GM12878 (cell line): Measurements from ENCODE around the gene WDR74. TPM values are rescaled to one million over a fixed set of nuclear protein-coding genes. Genes with fewer than 3 reads are reported as not detected.

Source experiments
- DPF2 ChIP-seq: fragments of 450-650 bp; IDR thresholded peaks from 2 replicates; pipeline ENCODE4 v1.6.1; 2017; ENCODE audit warnings: mild to moderate bottlenecking
- GABPA ChIP-seq: IDR thresholded peaks from 2 replicates; pipeline ENCODE4 v1.6.1; 2014; ENCODE audit warnings: antibody characterized with exemption, low read depth, mild to moderate bottlenecking, inconsistent platforms
- JUND ChIP-seq: IDR thresholded peaks from 2 replicates; pipeline ENCODE4 v1.6.1; 2012; ENCODE audit warnings: low read depth, mild to moderate bottlenecking, low read length, improper control_type of control experiment, moderate library complexity
- NFYA ChIP-seq: IDR thresholded peaks from 2 replicates; pipeline ENCODE4 v1.6.1; 2011; ENCODE audit warnings: low read depth, mild to moderate bottlenecking, low read length, improper control_type of control experiment, borderline replicate concordance
- NR2F1 ChIP-seq: fragments of 450-650 bp; conservative IDR thresholded peaks from 2 replicates; pipeline ENCODE4 v1.6.1; 2017; ENCODE audit warnings: mild to moderate bottlenecking
- PAX5 ChIP-seq: IDR thresholded peaks from 2 replicates; pipeline ENCODE4 v1.6.1; 2011; ENCODE audit warnings: low read depth, low read length, borderline replicate concordance
- POLR2AphosphoS2 ChIP-seq: IDR thresholded peaks from 2 replicates; pipeline ENCODE4 v1.6.1; 2011; ENCODE audit warnings: low read depth, mild to moderate bottlenecking, low read length, improper control_type of control experiment, moderate library complexity
- POLR2AphosphoS5 ChIP-seq: IDR thresholded peaks from 2 replicates; pipeline ENCODE4 v1.6.1; 2011; ENCODE audit warnings: mild to moderate bottlenecking, low read length, inconsistent platforms
- RELA ChIP-seq: fragments of 450-650 bp; IDR thresholded peaks from 2 replicates; pipeline ENCODE4 v1.8.0; 2014; ENCODE audit warnings: borderline replicate concordance; ENCODE audit not compliant: partially characterized antibody
- SIN3A ChIP-seq: IDR thresholded peaks from 2 replicates; pipeline ENCODE4 v1.6.1; 2012; ENCODE audit warnings: low read depth, low read length, improper control_type of control experiment
- SIX5 ChIP-seq: IDR thresholded peaks from 2 replicates; pipeline ENCODE4 v1.6.1; 2011; ENCODE audit warnings: mild to moderate bottlenecking, low read depth, low read length, moderate library complexity; ENCODE audit not compliant: severe bottlenecking
- SMARCA5 ChIP-seq: fragments of 450-650 bp; IDR thresholded peaks from 2 replicates; pipeline ENCODE4 v1.6.1; 2017; ENCODE audit warnings: mild to moderate bottlenecking
- SRF ChIP-seq, 2 experiments: IDR thresholded peaks; 2 replicates each; pipeline ENCODE4 v1.6.1; 2011; ENCODE audit warnings: low read depth in 2 of 2, low read length in 2 of 2, mild to moderate bottlenecking in 1 of 2, moderate library complexity in 1 of 2
- ZNF207 ChIP-seq: fragments of 450-650 bp; IDR thresholded peaks from 2 replicates; pipeline ENCODE4 v1.6.1; 2014; ENCODE audit warnings: antibody characterized with exemption, mild to moderate bottlenecking, borderline replicate concordance
- ZNF24 ChIP-seq: fragments of 450-650 bp; IDR thresholded peaks from 2 replicates; pipeline ENCODE4 v1.6.1; 2017; ENCODE audit warnings: antibody characterized with exemption, mild to moderate bottlenecking
- ZNF384 ChIP-seq: IDR thresholded peaks from 2 replicates; pipeline ENCODE4 v1.6.1; 2012; ENCODE audit warnings: low read depth, mild to moderate bottlenecking, low read length, improper control_type of control experiment, borderline replicate concordance
- polyA plus RNA-seq, 11 experiments: library from polyadenylated mRNA; depleted of rRNA in 4 of 11; unstranded in 6 of 11; stranded (reverse) in 5 of 11; fragments of >200 nt; fragmentation: Nextera tagmentation in 4 of 11; fragmentation: Illumina TruSeq in 1 of 11; extraction: Ambion mirVana in 4 of 11; extraction: Trizol in 1 of 11; gene quantifications; 1 replicate in 1 of 11; 2 replicates in 10 of 11; pipeline versions ENCODE4 v1.2.1 to v1.2.3, GENCODE V29; 2011 to 2016; ENCODE audit warnings: inconsistent platforms in 2 of 11, missing spikeins in 2 of 11, low read depth in 1 of 11
- total RNA-seq, 4 experiments: library from RNA; depleted of rRNA in 3 of 4; stranded (reverse); fragments of >200 nt in 3 of 4; fragmentation: Illumina TruSeq in 1 of 4; extraction: Trizol in 1 of 4; gene quantifications; 2 replicates each; pipeline versions ENCODE4 v1.2.1 to v1.2.3, GENCODE V29; 2013 to 2021
- TF ChIP-seq, protein P1 (sequence below): fragments of 450-650 bp; IDR thresholded peaks from 2 replicates; pipeline ENCODE4 v1.6.1; 2014; ENCODE audit warnings: mild to moderate bottlenecking
- TF ChIP-seq, protein P2 (sequence below): fragments of 450-650 bp; conservative IDR thresholded peaks from 2 replicates; pipeline ENCODE4 v1.6.1; 2017; ENCODE audit warnings: mild to moderate bottlenecking, moderate library complexity
- TF ChIP-seq, protein P3 (sequence below): fragments of 450-650 bp; IDR thresholded peaks from 2 replicates; pipeline ENCODE4 v1.6.1; 2017; ENCODE audit warnings: low read depth, mild to moderate bottlenecking, moderate library complexity
- TF ChIP-seq, protein P4 (sequence below): fragments of 450-650 bp; IDR thresholded peaks from 2 replicates; pipeline ENCODE4 v1.6.1; 2016; ENCODE audit warnings: mild to moderate bottlenecking, moderate library complexity, borderline replicate concordance

Gene WDR74
- total and polyA plus RNA-seq, 10 of the 15 experiments (the other 5 are each of a cell fraction or from before 2014, with no cell fraction given) = 18.2 to 103 (median 60.7) TPM

DNA sequence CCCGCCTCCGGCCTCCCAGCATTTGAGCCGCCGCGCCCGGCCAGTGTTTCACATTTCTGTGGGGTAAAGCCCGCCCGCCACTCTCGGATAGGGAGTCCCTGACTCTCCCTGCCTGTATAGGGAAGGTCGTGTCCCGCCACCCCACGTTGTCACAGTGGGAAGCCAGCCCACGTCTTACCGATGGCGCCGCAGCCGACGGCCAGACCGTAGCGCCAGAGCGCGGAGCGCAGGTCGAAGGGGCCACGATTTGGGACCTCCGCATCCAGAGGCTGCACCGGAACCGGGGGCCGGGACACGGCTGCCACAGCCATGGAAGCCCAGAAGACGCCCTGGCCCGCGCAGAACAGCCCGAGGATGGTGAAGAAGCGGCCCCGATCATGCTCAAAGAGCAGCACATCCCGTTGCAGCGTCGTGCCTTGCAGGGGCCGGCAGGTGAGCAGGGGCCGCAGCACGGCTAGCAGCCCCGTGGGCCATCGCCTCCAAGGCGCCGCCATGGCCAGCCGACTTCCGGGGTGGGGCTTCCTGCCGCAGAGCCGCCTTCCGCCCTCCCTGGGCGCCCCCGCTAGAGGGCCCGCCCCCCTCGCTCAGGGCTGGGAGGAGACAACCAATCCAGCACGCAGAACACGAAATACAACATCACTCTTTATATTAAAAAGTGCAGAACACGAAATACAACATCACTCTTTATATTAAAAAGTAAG is 47.7 kb downstream of the WDR74 start, which contains the start of gene TMEM223 (continued):
- TF ChIP-seq, protein P1, sequence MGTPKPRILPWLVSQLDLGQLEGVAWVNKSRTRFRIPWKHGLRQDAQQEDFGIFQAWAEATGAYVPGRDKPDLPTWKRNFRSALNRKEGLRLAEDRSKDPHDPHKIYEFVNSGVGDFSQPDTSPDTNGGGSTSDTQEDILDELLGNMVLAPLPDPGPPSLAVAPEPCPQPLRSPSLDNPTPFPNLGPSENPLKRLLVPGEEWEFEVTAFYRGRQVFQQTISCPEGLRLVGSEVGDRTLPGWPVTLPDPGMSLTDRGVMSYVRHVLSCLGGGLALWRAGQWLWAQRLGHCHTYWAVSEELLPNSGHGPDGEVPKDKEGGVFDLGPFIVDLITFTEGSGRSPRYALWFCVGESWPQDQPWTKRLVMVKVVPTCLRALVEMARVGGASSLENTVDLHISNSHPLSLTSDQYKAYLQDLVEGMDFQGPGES = no peak
- TF ChIP-seq, protein P2, sequence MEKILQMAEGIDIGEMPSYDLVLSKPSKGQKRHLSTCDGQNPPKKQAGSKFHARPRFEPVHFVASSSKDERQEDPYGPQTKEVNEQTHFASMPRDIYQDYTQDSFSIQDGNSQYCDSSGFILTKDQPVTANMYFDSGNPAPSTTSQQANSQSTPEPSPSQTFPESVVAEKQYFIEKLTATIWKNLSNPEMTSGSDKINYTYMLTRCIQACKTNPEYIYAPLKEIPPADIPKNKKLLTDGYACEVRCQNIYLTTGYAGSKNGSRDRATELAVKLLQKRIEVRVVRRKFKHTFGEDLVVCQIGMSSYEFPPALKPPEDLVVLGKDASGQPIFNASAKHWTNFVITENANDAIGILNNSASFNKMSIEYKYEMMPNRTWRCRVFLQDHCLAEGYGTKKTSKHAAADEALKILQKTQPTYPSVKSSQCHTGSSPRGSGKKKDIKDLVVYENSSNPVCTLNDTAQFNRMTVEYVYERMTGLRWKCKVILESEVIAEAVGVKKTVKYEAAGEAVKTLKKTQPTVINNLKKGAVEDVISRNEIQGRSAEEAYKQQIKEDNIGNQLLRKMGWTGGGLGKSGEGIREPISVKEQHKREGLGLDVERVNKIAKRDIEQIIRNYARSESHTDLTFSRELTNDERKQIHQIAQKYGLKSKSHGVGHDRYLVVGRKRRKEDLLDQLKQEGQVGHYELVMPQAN = peak; percentile 93
- 0 out of 2 replicates have a peak, but pooled peaks have one; percentile 45 for TF ChIP-seq NR2F1
- peak; percentile 43 for TF ChIP-seq DPF2
- TF ChIP-seq JUND = no peak
- no peak for TF ChIP-seq ZNF384
- TF ChIP-seq ZNF207 = no peak
- TF ChIP-seq RELA = peak; percentile 13
- peak in 1 of 2 experiments; percentile 43; a peak in 1 of 4 replicates for TF ChIP-seq SRF (IDR thresholded peaks at IDR 0.05; ENCODE audit: low read depth in 2 of 2, low read length in 2 of 2)
- TF ChIP-seq, protein P3, sequence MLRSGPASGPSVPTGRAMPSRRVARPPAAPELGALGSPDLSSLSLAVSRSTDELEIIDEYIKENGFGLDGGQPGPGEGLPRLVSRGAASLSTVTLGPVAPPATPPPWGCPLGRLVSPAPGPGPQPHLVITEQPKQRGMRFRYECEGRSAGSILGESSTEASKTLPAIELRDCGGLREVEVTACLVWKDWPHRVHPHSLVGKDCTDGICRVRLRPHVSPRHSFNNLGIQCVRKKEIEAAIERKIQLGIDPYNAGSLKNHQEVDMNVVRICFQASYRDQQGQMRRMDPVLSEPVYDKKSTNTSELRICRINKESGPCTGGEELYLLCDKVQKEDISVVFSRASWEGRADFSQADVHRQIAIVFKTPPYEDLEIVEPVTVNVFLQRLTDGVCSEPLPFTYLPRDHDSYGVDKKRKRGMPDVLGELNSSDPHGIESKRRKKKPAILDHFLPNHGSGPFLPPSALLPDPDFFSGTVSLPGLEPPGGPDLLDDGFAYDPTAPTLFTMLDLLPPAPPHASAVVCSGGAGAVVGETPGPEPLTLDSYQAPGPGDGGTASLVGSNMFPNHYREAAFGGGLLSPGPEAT = peak; percentile 83
- TF ChIP-seq SIX5 = no peak
- TF ChIP-seq, protein P4, sequence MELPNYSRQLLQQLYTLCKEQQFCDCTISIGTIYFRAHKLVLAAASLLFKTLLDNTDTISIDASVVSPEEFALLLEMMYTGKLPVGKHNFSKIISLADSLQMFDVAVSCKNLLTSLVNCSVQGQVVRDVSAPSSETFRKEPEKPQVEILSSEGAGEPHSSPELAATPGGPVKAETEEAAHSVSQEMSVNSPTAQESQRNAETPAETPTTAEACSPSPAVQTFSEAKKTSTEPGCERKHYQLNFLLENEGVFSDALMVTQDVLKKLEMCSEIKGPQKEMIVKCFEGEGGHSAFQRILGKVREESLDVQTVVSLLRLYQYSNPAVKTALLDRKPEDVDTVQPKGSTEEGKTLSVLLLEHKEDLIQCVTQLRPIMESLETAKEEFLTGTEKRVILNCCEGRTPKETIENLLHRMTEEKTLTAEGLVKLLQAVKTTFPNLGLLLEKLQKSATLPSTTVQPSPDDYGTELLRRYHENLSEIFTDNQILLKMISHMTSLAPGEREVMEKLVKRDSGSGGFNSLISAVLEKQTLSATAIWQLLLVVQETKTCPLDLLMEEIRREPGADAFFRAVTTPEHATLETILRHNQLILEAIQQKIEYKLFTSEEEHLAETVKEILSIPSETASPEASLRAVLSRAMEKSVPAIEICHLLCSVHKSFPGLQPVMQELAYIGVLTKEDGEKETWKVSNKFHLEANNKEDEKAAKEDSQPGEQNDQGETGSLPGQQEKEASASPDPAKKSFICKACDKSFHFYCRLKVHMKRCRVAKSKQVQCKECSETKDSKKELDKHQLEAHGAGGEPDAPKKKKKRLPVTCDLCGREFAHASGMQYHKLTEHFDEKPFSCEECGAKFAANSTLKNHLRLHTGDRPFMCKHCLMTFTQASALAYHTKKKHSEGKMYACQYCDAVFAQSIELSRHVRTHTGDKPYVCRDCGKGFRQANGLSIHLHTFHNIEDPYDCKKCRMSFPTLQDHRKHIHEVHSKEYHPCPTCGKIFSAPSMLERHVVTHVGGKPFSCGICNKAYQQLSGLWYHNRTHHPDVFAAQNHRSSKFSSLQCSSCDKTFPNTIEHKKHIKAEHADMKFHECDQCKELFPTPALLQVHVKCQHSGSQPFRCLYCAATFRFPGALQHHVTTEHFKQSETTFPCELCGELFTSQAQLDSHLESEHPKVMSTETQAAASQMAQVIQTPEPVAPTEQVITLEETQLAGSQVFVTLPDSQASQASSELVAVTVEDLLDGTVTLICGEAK = peak; percentile 80
- peak; percentile 95 for TF ChIP-seq POLR2AphosphoS5
- peak; percentile 93; the same call in 1 of the 2 replicates for TF ChIP-seq POLR2AphosphoS2
- TF ChIP-seq NFYA = no peak
- TF ChIP-seq PAX5 = peak; percentile 43; the same call in 1 of the 2 replicates
- no peak for TF ChIP-seq ZNF24
- TF ChIP-seq SIN3A = peak; percentile 58; the same call in 1 of the 2 replicates
- TF ChIP-seq GABPA = peak; percentile 86
- peak; percentile 46; the same call in 1 of the 2 replicates for TF ChIP-seq SMARCA5
